B cell (primary cell): ENCODE results near the gene HES1. TPM values are rescaled to one million over a fixed set of nuclear protein-coding genes. Genes with fewer than 3 reads are reported as not detected.
A peak's percentile ranks its signal among the peaks of the same experiment; 100 is the strongest.

ENCODE experiments used
- ATAC-seq: fragments of 200-7000 bp; cut with Tn5 transposase; one replicate; pipeline ENCODE4 v1.10.0; 2021; ENCODE audit warnings: low read depth, mild to moderate bottlenecking, moderate number of reproducible peaks, moderate library complexity
- CTCF ChIA-PET: fragments of 350-600 bp; sonication (Branson Sonifier 250); formaldehyde crosslinking; loops from one replicate; lab custom pipeline; 2021; ENCODE audit warnings: antibody characterized with exemption, inconsistent platforms; lab: Charles Lee
- POLR2A ChIA-PET: fragments of 350-600 bp; sonication (Branson Sonifier 250); formaldehyde crosslinking; loops from one replicate; lab custom pipeline; 2021; ENCODE audit warnings: antibody characterized with exemption; lab: Charles Lee
- DNase-seq: peaks from one replicate; pipeline ENCODE4 v3.0.0; 2013
- H2AFZ ChIP-seq: 2 replicates; pipeline ENCODE4 v1.6.1; 2012; ENCODE audit warnings: mild to moderate bottlenecking, low read depth, low read length; ENCODE audit not compliant: insufficient read depth, poor library complexity, severe bottlenecking
- H3K27ac ChIP-seq, 2 donors: 1 replicate in 1 of 2; 2 replicates in 1 of 2; pipeline ENCODE4 v1.5.1; 2012 to 2013; ENCODE audit warnings: low read length in 2 of 2, mild to moderate bottlenecking in 2 of 2, moderate library complexity in 1 of 2
- H3K27me3 ChIP-seq, 4 experiments: fragments of 200-600 bp in 1 of 4; sonication (generic) in 1 of 4; replicated peaks in 1 of 4; 1 replicate in 2 of 4; 2 replicates in 2 of 4; pipeline versions ENCODE4 v1.6.1 to v1.7.0; 2013 to 2016; ENCODE audit warnings: low read length in 3 of 4, mild to moderate bottlenecking in 2 of 4, mixed read lengths in 1 of 4, moderate library complexity in 1 of 4; ENCODE audit not compliant: insufficient read depth in 4 of 4, control insufficient read depth in 3 of 4; ENCODE audit errors: control extremely low read depth in 1 of 4
- H3K36me3 ChIP-seq, 2 experiments: replicated peaks in 1 of 2; 1 replicate in 1 of 2; 2 replicates in 1 of 2; pipeline versions ENCODE4 v1.6.1 to v1.7.1; 2013; ENCODE audit warnings: low read length in 1 of 2; ENCODE audit not compliant: insufficient read depth in 2 of 2, control insufficient read depth in 1 of 2; ENCODE audit errors: control extremely low read depth in 1 of 2, extremely low read depth in 1 of 2
- H3K4me1 ChIP-seq, 2 donors: fragments of 200-600 bp in 1 of 2; sonication (generic) in 1 of 2; 1 replicate in 1 of 2; 2 replicates in 1 of 2; pipeline versions ENCODE4 v1.5.1 to v1.6.1; 2013 to 2017; ENCODE audit warnings: low read length in 2 of 2; ENCODE audit not compliant: control insufficient read depth in 2 of 2, insufficient read depth in 2 of 2
- H3K4me2 ChIP-seq: replicated peaks from 2 replicates; pipeline ENCODE3; 2012; ENCODE audit warnings: mild to moderate bottlenecking, low read depth, low read length; ENCODE audit not compliant: poor library complexity, severe bottlenecking
- H3K4me3 ChIP-seq, 5 experiments: fragments of 200-600 bp in 1 of 5; sonication (generic) in 1 of 5; 1 replicate in 3 of 5; 2 replicates in 2 of 5; pipeline versions ENCODE4 v1.5.1 to v1.7.0; 2011 to 2016; ENCODE audit warnings: low read length in 4 of 5, mild to moderate bottlenecking in 4 of 5, low read depth in 2 of 5, control low read depth in 1 of 5, moderate library complexity in 1 of 5; ENCODE audit not compliant: insufficient read depth in 1 of 5; ENCODE audit errors: control extremely low read depth in 1 of 5, extremely low read depth in 1 of 5
- H3K79me2 ChIP-seq: fragments of 200-600 bp; sonication (generic); one replicate; pipeline ENCODE4 v1.6.0; 2016; ENCODE audit warnings: low read length; ENCODE audit not compliant: control insufficient read depth, insufficient read depth
- H3K9ac ChIP-seq: fragments of 200-600 bp; sonication (generic); 2 replicates; pipeline ENCODE4 v1.6.1; 2017; ENCODE audit warnings: mild to moderate bottlenecking, low read length, moderate library complexity
- H3K9me3 ChIP-seq, 3 donors: one replicate each; pipeline versions ENCODE4 v1.6.1 to v1.7.1; 2013; ENCODE audit warnings: low read length in 2 of 3; ENCODE audit not compliant: control insufficient read depth in 2 of 3, insufficient read depth in 1 of 3; ENCODE audit errors: control extremely low read depth in 1 of 3
- H4K20me1 ChIP-seq: 2 replicates; pipeline ENCODE4 v1.6.0; 2012; ENCODE audit warnings: mild to moderate bottlenecking, low read length; ENCODE audit not compliant: insufficient read depth, control insufficient read depth, poor library complexity, severe bottlenecking
- H3K27ac Mint-ChIP-seq: one replicate; pipeline ENCODE4 v1.8.0; 2021; ENCODE audit warnings: mixed read lengths
- H3K27me3 Mint-ChIP-seq: one replicate; pipeline ENCODE4 v1.8.0; 2021; ENCODE audit warnings: mixed read lengths
- H3K4me1 Mint-ChIP-seq: one replicate; pipeline ENCODE4 v1.8.0; 2021; ENCODE audit warnings: mixed read lengths
- H3K4me3 Mint-ChIP-seq: one replicate; pipeline ENCODE4 v1.8.0; 2021; ENCODE audit warnings: mixed read lengths
- H3K9me3 Mint-ChIP-seq: one replicate; pipeline ENCODE4 v1.8.0; 2022; ENCODE audit warnings: mixed read lengths; ENCODE audit not compliant: insufficient read depth
- EZH2 ChIP-seq: IDR thresholded peaks from 2 replicates; pipeline ENCODE4 v1.6.1; 2012; ENCODE audit warnings: borderline replicate concordance, low read depth, mild to moderate bottlenecking, moderate library complexity, low read length; ENCODE audit not compliant: insufficient read depth, poor library complexity, severe bottlenecking
- WGBS: methylation state at CpG from one replicate; pipeline ENCODE4 v1.1.5; 2013; ENCODE audit warnings: missing lambda C conversion rate; ENCODE audit not compliant: insufficient coverage; 5-methylcytosine and 5-hydroxymethylcytosine counted together
- intact Hi-C: fragments of 100-400 bp; cut with micrococcal nuclease; formaldehyde crosslinking; loops from one replicate; pipeline ENCODE4 v1.10.0; 2022
- polyA plus RNA-seq: library from polyadenylated mRNA; depleted of rRNA; stranded (reverse); fragments of >200 nt; gene quantifications from 2 replicates; pipeline ENCODE4 v1.2.3, GENCODE V29; 2012
- total RNA-seq, 2 donors: library from RNA; stranded (reverse); fragments of 120-200 nt in 1 of 2; gene quantifications; 1 replicate in 1 of 2; 2 replicates in 1 of 2; pipeline versions ENCODE4 v1.2.3 to v1.2.4, GENCODE V29; 2013 to 2022
- TF ChIP-seq, protein P1 (sequence below): fragments of 200-600 bp; IDR thresholded peaks from one replicate; pipeline ENCODE4 v1.8.0; 2022; ENCODE audit warnings: antibody characterized with exemption, mild to moderate bottlenecking

The HES1 gene
- total and polyA plus RNA-seq, 2 donors (not counting 1 experiment from before 2014, with no cell fraction given), result 2.4 to 60.3 TPM

DNA sequence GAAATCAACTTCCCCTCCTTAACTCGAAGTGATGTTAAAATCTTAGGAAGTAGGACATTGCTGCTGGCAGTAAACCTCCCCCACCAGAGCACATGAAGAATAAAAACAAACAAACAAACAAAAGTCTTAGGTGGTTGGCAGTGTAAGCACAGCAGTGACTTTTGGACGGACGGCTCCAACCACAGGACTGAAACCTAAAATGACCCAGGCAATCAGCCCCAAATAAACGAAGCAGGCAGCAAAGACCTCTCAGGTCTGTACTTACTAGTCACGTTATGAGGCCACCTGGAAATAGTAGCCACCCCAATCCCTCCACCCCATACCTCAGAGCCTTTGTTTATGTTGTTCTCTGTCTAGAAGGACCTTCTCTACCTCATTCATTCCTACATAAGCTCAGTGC, 33.5 kb upstream of the HES1 start:
- Histone ChIP-seq H3K27me3 (no peaks in the 10 kb centered on the region), H3K4me3 (no peak overlapping the region), H3K79me2 (no peaks in the 10 kb centered on the region), H4K20me1 (no peaks in the 10 kb centered on the region), H3K4me1 (peaks cover 74 to 99% of the 10 kb centered on the region in 2 donors), H3K9ac (no peak overlapping the region), H2AFZ (no peak overlapping the region), H3K27ac (no peak overlapping the region), H3K4me2 (peak overlapping the region; percentile 82), H3K36me3 (no peaks in the 10 kb centered on the region), H3K9me3 (peaks cover 0 to 9% (median 0%) of the 10 kb centered on the region in 3 donors)
- ATAC-seq (no peak), DNase-seq (no peak)
- CTCF ChIA-PET, result interaction anchor here (0.6 to 9.8 kb wide), 7 partner anchors 10 to 437 kb away, joined by 3 to 148 read pairs (median 5); partner anchors contain the start of gene HES1
- WGBS, result 87% methylated on average over 4 of the region's 5 CpGs
- intact Hi-C loops, result loop anchor here (2.0 to 5.0 kb wide), 2 partner anchors 14 to 45 kb away; no protein-coding TSS in a partner anchor
- no peaks in the 10 kb centered on the region for H3K27me3 Mint-ChIP-seq
- peaks cover 88% of the 10 kb centered on the region for H3K4me1 Mint-ChIP-seq
- H3K27ac Mint-ChIP-seq, result peak overlapping the region; percentile 60
- H3K4me3 Mint-ChIP-seq, result peak overlapping the region; percentile 47
- no peak for TF ChIP-seq EZH2
- TF ChIP-seq, protein P1, sequence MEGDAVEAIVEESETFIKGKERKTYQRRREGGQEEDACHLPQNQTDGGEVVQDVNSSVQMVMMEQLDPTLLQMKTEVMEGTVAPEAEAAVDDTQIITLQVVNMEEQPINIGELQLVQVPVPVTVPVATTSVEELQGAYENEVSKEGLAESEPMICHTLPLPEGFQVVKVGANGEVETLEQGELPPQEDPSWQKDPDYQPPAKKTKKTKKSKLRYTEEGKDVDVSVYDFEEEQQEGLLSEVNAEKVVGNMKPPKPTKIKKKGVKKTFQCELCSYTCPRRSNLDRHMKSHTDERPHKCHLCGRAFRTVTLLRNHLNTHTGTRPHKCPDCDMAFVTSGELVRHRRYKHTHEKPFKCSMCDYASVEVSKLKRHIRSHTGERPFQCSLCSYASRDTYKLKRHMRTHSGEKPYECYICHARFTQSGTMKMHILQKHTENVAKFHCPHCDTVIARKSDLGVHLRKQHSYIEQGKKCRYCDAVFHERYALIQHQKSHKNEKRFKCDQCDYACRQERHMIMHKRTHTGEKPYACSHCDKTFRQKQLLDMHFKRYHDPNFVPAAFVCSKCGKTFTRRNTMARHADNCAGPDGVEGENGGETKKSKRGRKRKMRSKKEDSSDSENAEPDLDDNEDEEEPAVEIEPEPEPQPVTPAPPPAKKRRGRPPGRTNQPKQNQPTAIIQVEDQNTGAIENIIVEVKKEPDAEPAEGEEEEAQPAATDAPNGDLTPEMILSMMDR, result no peak
- no peaks in the 10 kb centered on the region for H3K9me3 Mint-ChIP-seq
- POLR2A ChIA-PET, result interaction anchor here (3.1 to 3.4 kb wide), 2 partner anchors 32 kb away, joined by 17 to 23 read pairs; no protein-coding TSS in a partner anchor

DNA sequence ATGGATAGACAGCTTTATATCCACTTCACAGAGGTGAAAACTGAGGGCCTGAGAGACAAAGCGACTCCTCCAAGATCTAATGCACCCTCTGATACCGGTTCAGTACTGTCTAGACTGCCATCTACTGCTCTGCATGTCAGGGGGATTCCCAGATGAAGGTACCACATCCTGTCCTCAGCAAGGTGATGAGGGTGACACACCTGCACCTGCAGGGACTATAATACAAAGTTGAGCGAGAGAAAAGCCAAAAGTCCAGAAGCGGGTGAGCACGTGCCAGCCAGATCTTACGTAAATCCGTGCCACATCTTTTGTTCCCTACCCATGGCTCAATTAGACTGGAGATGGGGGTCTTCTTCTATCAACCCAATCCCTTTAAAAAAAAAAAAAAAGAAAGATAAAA, 32.4 kb upstream of the HES1 start:
- ChIA-PET POLR2A (interaction anchor here (0.6 to 3.4 kb wide), 10 partner anchors 9 to 262 kb away, joined by 3 to 27 read pairs (median 8); partner anchors contain the start of gene HES1), CTCF (interaction anchor here (1.1 to 9.8 kb wide), 8 partner anchors 20 to 438 kb away, joined by 3 to 148 read pairs (median 5); partner anchors contain the start of gene HES1)
- Histone ChIP-seq H3K27ac (peak overlapping the region; percentile 93 to 97), H2AFZ (no peak overlapping the region), H3K27me3 (no peaks in the 10 kb centered on the region), H3K4me3 (peak overlapping the region in 1 of 5 experiments; percentile 63), H3K4me1 (peaks cover 80 to 95% of the 10 kb centered on the region in 2 donors), H4K20me1 (no peaks in the 10 kb centered on the region), H3K9me3 (peaks cover 0 to 11% (median 0%) of the 10 kb centered on the region in 3 donors), H3K4me2 (peak overlapping the region; percentile 82), H3K9ac (peak overlapping the region; percentile 51), H3K36me3 (no peaks in the 10 kb centered on the region), H3K79me2 (no peaks in the 10 kb centered on the region)
- intact Hi-C loops, result loop anchor here (2.0 to 5.0 kb wide), 2 partner anchors 15 to 46 kb away; no protein-coding TSS in a partner anchor
- no peak for TF ChIP-seq EZH2
- TF ChIP-seq, protein P1, result no peak
- peak overlapping the region; percentile 85 for H3K27ac Mint-ChIP-seq
- peak; percentile 91 for DNase-seq
- peak; percentile 39 for ATAC-seq
- peaks cover 90% of the 10 kb centered on the region for H3K4me1 Mint-ChIP-seq
- no peaks in the 10 kb centered on the region for H3K9me3 Mint-ChIP-seq
- H3K27me3 Mint-ChIP-seq, result no peaks in the 10 kb centered on the region
- 6% methylated on average over 4 of the region's 7 CpGs for WGBS
- H3K4me3 Mint-ChIP-seq, result peak overlapping the region; percentile 78
